Activated gamma-delta T cell treated with anti-CD3 and anti-CD28 coated beads, Interleukin-2, amount 50 U/mL, for 16 hours (primary cell): Measurements from ENCODE around the gene ESF1.
"Not testable (repeated sequence)": the region's sequence is repeated elsewhere in the genome, so short reads cannot be mapped to it uniquely, and the experiment has no call there.

ENCODE experiments used
- DNase-seq: peaks from one replicate; pipeline ENCODE4 v3.0.0-alpha.2; 2020; ENCODE audit warnings: low read depth

The ESF1 gene

GRCh38 chr20:13739731-13740649 lies 44.7 kb downstream of the ESF1 start:
- no peak for DNase-seq

GRCh38 chr20:13738187-13738586 lies 46.5 kb downstream of the ESF1 start:
- not testable (repeated sequence) for DNase-seq

- DNase-seq, result no peak
These were observed 48.1 kb downstream of the ESF1 start for GRCh38 chr20:13736436-13737191.

GRCh38 chr20:13735826-13736225 lies 48.9 kb downstream of the ESF1 start:
- DNase-seq, result no peak

- DNase-seq, result no peak
These were observed 61.7 kb downstream of the ESF1 start for GRCh38 chr20:13723011-13723410.

- no peak for DNase-seq
These were observed 66.5 kb downstream of the ESF1 start for GRCh38 chr20:13718171-13718570.

GRCh38 chr20:13717631-13718044 lies 67.1 kb downstream of the ESF1 start:
- no peak for DNase-seq

- no peak for DNase-seq
These were observed 69.5 kb downstream of the ESF1 start for GRCh38 chr20:13715171-13715570.

- no peak for DNase-seq
These were observed 76.5 kb downstream of the ESF1 start for GRCh38 chr20:13708234-13708633.

- DNase-seq, result no peak
These were observed 81.5 kb downstream of the ESF1 start for GRCh38 chr20:13703265-13703664.

- no peak for DNase-seq
These were observed 83.2 kb downstream of the ESF1 start for GRCh38 chr20:13701486-13701885.

GRCh38 chr20:13700761-13701160 lies 84.0 kb downstream of the ESF1 start:
- DNase-seq, result no peak

- no peak for DNase-seq
These were observed 90.1 kb downstream of the ESF1 start for GRCh38 chr20:13694420-13695150.

- no peak for DNase-seq
These were observed 91.7 kb downstream of the ESF1 start for GRCh38 chr20:13692802-13693736.

- no peak for DNase-seq
These were observed 93.8 kb downstream of the ESF1 start for GRCh38 chr20:13690943-13691342.

GRCh38 chr20:13687815-13688214 lies 96.9 kb downstream of the ESF1 start:
- DNase-seq, result no peak

- no peak for DNase-seq
These were observed 99.1 kb downstream of the ESF1 start for GRCh38 chr20:13685623-13686022.

- DNase-seq, result no peak
These were observed 100.0 kb downstream of the ESF1 start for GRCh38 chr20:13684566-13685222.

GRCh38 chr20:13683833-13684232 lies 100.9 kb downstream of the ESF1 start:
- no peak for DNase-seq

GRCh38 chr20:13681248-13682125 lies 103.2 kb downstream of the ESF1 start:
- DNase-seq, result no peak
